WERI-Rb-1 (cell line): Measurements from ENCODE around the gene SRPK2.

Experiments
- DNase-seq: peaks from one replicate; pipeline ENCODE4 v3.0.0-alpha.2; 2020
- H3K27ac ChIP-seq: fragments of 250-450 bp; sonication (Bioruptor Pico); 2 replicates; pipeline ENCODE4 v1.5.1; 2020; ENCODE audit warnings: mild to moderate bottlenecking, moderate library complexity
- H3K27me3 ChIP-seq: fragments of 250-450 bp; sonication (Bioruptor Pico); 2 replicates; pipeline ENCODE4 v1.5.1; 2021; ENCODE audit warnings: mild to moderate bottlenecking, low read depth, moderate library complexity; ENCODE audit not compliant: insufficient read depth, severe bottlenecking
- H3K36me3 ChIP-seq: fragments of 250-450 bp; sonication (Bioruptor Pico); 2 replicates; pipeline ENCODE4 v1.5.1; 2020; ENCODE audit warnings: mild to moderate bottlenecking, moderate library complexity
- H3K4me3 ChIP-seq: 2 replicates; pipeline ENCODE4 v1.5.1; 2011; ENCODE audit warnings: low read depth, mild to moderate bottlenecking, control low read depth, low read length
- H3K9me3 ChIP-seq: fragments of 250-450 bp; sonication (Bioruptor Pico); 2 replicates; pipeline ENCODE4 v1.5.1; 2021; ENCODE audit warnings: mild to moderate bottlenecking, moderate library complexity; ENCODE audit not compliant: severe bottlenecking
- CTCF ChIP-seq: IDR thresholded peaks from 2 replicates; pipeline ENCODE4 v1.5.1; 2011; ENCODE audit warnings: low read depth, mild to moderate bottlenecking, control low read depth, inconsistent platforms, low read length

Gene SRPK2

DNA sequence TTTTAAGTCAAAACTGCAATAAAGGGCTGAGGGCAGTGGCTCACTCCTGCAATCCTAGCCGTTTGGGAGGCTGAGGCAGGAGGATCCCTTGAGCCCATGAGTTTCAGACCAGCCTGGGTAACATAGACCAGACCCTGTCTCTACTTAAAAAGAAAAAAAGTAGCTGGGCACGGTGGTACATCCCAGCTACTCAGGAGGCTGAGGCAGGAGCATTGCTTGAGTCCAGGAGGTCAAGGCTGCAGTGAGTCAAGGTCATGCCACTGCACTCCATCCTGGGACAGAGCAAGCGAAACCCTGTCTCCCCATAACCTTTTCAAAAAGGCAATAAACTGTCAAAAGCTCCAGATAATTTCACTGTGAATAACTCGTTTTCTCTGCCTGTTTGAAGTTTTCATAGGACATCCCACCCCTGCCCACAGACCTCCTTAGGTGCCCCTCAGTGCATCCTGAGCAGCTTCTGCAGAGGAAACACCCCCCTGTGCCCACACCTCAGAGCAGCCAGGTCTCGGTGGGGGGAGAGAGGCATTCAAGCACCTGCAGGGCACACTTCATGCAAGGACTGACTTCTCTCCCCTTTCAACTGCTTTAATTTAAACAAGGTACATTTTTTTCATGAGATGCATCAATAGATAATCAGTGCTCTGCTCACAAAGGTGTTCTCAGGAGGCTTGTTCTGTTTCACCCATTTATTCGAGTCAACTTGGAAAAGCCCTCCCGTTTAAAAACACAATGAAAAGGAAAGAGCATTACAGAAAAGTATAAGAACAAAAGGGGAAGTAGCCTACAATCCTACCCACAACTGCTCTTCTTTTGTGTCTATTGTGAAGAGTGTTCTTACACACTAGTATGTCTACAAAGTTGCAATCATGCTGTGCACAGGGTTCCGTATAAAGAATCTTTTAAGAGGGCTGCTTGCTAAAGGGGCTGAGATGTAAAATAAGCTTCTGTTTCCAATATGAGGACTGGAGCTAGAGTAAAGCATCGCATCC, 269.8 kb downstream of the SRPK2 start:
- Histone ChIP-seq H3K4me3 (no peak overlapping the region), H3K9me3 (no peaks in the 10 kb centered on the region), H3K27ac (no peak overlapping the region), H3K27me3 (no peaks in the 10 kb centered on the region), H3K36me3 (peaks cover 21% of the 10 kb centered on the region)
- no peak for DNase-seq
- TF ChIP-seq CTCF: no peak

GRCh38 chr7:105112440-105113418, 276.0 kb downstream of the SRPK2 start:
- no peak for DNase-seq
- Histone ChIP-seq H3K27ac (no peak overlapping the region), H3K27me3 (no peaks in the 10 kb centered on the region), H3K36me3 (peaks cover 79% of the 10 kb centered on the region), H3K9me3 (no peaks in the 10 kb centered on the region), H3K4me3 (no peak overlapping the region)
- TF ChIP-seq CTCF: no peak

GRCh38 chr7:105107458-105107857, 281.3 kb downstream of the SRPK2 start:
- Histone ChIP-seq H3K27ac (no peak overlapping the region), H3K36me3 (peaks cover 88% of the 10 kb centered on the region)
- no peak for TF ChIP-seq CTCF

DNA sequence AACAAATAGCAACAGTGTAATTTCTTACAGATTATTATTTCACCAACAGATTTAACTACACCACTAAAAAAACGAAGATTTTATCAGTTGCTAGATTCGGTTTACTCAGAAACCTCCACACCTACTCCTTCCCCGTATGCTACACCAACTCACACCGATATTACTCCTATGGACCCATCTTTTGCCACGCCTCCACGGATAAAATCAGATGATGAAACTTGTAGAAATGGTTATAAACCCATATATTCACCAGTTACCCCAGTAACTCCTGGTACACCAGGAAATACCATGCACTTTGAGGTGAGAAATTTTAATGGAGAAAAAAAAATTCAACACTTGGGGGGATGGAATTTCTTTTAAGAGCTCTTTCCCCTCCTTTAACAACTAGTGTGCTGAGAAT, 282.2 kb downstream of the SRPK2 start:
- TF ChIP-seq CTCF: no peak
- DNase-seq: no peak
- no peak overlapping the region for H3K4me3 ChIP-seq
- no peak overlapping the region for H3K27ac ChIP-seq
- no peaks in the 10 kb centered on the region for H3K9me3 ChIP-seq
- no peaks in the 10 kb centered on the region for H3K27me3 ChIP-seq
- peaks cover 86% of the 10 kb centered on the region for H3K36me3 ChIP-seq

More at GRCh38 chr7:105107458-105107857, 281.3 kb downstream of the SRPK2 start:
- Histone ChIP-seq H3K4me3 (no peak overlapping the region), H3K9me3 (no peaks in the 10 kb centered on the region), H3K27me3 (no peaks in the 10 kb centered on the region)
- DNase-seq: no peak

GRCh38 chr7:105105579-105105978, 283.1 kb downstream of the SRPK2 start:
- Histone ChIP-seq H3K36me3 (peaks cover 80% of the 10 kb centered on the region), H3K27me3 (no peaks in the 10 kb centered on the region), H3K9me3 (no peaks in the 10 kb centered on the region), H3K4me3 (no peak overlapping the region), H3K27ac (no peak overlapping the region)
- DNase-seq: no peak
- TF ChIP-seq CTCF: no peak
